Gastroesophageal sphincter (tissue), 3 donors: ENCODE data around the gene ANK3.

Experiments
- POLR2AphosphoS5 ChIP-seq: sonication (generic); formaldehyde crosslinking; IDR thresholded peaks from one replicate; pipeline ENCODE4 v1.6.1; 2017; ENCODE audit warnings: antibody characterized with exemption
- TF ChIP-seq, protein P1 (sequence below), 4 experiments: fragments of 200-600 bp in 2 of 4; fragments of 450-650 bp in 2 of 4; sonication (generic) in 1 of 4; IDR thresholded peaks; one replicate each; pipeline ENCODE4 v1.5.1; 2017 to 2019; ENCODE audit warnings: antibody characterized with exemption in 4 of 4, mild to moderate bottlenecking in 2 of 4, moderate library complexity in 2 of 4

DNA sequence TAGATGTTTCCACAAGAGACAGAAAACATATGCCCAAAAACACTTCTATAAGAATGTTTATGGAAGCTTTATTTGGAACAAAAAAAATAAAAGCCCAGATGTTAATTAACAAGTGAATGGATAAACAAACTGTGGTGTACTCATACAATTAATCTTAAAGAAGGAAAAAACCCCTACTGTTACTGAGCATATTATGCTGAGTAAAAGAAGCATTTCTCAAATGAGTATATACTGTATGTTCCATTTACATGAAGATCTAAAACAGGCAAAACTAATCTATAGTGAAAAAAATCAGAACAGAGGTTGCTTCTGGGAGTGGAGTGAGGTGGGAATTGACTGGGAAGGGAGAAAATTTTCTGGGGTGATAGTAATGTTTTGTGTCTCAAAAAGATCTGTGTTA, 15.5 kb upstream of the ANK3 start:
- TF ChIP-seq, protein P1, sequence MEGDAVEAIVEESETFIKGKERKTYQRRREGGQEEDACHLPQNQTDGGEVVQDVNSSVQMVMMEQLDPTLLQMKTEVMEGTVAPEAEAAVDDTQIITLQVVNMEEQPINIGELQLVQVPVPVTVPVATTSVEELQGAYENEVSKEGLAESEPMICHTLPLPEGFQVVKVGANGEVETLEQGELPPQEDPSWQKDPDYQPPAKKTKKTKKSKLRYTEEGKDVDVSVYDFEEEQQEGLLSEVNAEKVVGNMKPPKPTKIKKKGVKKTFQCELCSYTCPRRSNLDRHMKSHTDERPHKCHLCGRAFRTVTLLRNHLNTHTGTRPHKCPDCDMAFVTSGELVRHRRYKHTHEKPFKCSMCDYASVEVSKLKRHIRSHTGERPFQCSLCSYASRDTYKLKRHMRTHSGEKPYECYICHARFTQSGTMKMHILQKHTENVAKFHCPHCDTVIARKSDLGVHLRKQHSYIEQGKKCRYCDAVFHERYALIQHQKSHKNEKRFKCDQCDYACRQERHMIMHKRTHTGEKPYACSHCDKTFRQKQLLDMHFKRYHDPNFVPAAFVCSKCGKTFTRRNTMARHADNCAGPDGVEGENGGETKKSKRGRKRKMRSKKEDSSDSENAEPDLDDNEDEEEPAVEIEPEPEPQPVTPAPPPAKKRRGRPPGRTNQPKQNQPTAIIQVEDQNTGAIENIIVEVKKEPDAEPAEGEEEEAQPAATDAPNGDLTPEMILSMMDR (IDR thresholded peaks at IDR 0.05), result no peak
- no peak for TF ChIP-seq POLR2AphosphoS5
